ENCODE measurements around the gene GLDC. TPM values are rescaled to one million over a fixed set of nuclear protein-coding genes. Genes with fewer than 3 reads are reported as not detected.

The GLDC gene
- total RNA-seq, 6 donors from 2014 or later, result 0.60 to 3.1 (median 1.1) TPM; not detected in 2

DNA sequence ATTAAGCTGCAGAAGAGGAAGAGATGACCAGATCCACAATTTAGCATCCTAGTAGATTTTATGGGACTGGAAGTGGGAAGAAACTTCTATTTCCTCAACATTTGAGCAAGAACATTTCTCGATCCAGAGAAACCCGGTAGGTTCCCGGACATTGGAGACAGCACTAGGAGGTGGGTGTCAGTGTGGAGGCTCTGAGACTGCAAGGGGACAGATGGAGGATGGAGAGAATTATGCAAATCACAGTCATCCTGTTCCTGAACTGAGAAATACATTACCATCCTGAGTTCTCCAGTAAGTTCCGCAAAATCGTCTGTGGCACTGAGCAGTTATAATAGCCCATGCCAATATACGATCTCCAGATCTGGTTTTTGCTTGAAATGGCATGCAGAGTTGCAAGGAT, 25.6 kb downstream of the GLDC start:
- no peaks in the 10 kb centered on the region for H3K36me3 ChIP-seq
- DNase-seq (no peak), ATAC-seq (ENCODE audit: low FRiP score in 2 of 2) (no peak)
- H3K4me3 ChIP-seq, result no peak overlapping the region
- no peak overlapping the region for H3K27ac ChIP-seq
- no peaks in the 10 kb centered on the region for H3K9me3 ChIP-seq
- no peaks in the 10 kb centered on the region for H3K27me3 ChIP-seq
- no peaks in the 10 kb centered on the region for H3K4me1 ChIP-seq
- WGBS, 2 donors, result 94% methylated on average over 6 of the region's 6 CpGs
- no peak for TF ChIP-seq POLR2A (IDR thresholded peaks at IDR 0.05)
- TF ChIP-seq, protein P1, sequence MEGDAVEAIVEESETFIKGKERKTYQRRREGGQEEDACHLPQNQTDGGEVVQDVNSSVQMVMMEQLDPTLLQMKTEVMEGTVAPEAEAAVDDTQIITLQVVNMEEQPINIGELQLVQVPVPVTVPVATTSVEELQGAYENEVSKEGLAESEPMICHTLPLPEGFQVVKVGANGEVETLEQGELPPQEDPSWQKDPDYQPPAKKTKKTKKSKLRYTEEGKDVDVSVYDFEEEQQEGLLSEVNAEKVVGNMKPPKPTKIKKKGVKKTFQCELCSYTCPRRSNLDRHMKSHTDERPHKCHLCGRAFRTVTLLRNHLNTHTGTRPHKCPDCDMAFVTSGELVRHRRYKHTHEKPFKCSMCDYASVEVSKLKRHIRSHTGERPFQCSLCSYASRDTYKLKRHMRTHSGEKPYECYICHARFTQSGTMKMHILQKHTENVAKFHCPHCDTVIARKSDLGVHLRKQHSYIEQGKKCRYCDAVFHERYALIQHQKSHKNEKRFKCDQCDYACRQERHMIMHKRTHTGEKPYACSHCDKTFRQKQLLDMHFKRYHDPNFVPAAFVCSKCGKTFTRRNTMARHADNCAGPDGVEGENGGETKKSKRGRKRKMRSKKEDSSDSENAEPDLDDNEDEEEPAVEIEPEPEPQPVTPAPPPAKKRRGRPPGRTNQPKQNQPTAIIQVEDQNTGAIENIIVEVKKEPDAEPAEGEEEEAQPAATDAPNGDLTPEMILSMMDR (IDR thresholded peaks at IDR 0.05), result no peak
- no peak for TF ChIP-seq EP300 (IDR thresholded peaks at IDR 0.05)
- no peak for TF ChIP-seq POLR2AphosphoS5 (IDR thresholded peaks at IDR 0.05)

DNA sequence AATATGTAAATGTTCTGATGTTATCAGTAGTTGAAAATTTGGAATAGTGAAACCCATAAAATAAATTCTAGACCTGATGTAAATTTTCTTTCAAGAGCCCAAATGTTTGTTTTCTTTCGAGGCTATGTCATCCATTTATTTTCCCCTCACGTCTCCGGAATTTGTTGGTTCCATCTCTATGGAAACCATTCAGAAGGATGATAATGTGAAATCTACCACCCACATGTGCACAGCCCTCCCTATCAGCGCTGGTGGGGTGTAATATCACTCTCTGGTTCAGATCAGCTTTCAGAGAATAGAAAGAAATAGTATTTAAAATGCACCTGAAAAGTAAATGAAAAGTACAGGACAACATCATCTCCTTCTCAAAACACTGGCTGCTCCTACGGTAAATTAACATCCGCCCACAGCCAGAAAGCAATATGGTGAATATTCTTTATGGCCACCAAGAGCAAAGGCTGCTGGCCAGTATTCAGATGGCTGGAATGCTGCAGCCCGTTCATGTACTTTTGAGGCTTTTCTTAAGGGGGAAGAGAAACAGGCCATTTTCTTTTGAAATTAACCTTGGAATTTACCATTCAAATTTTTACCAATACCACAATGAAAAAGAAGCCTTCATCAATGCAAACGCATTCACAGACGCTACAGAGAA, 28.5 kb downstream of the GLDC start:
- 73 to 77% methylated on average over 9 of the region's 9 CpGs for WGBS, 2 donors

DNA sequence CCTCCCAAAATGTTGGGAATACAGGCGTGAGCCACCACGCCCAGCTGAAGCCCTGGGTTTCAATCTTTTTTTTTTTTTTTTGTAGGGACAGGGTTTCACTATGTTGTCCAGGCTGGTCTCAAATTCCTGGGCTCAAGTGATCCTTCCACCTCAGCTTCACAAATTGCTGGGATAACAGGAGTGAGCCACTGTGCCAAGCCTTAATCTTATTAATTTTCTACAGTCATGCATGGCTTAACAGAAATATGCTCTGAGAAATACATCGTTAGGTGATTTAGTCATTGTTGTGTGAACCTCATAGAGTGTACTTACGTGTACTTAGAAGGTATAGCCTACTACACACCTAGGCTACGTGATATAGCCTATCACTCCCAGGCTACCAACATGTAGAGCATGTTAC, 31.0 kb downstream of the GLDC start:
- H3K27me3 ChIP-seq, result no peaks in the 10 kb centered on the region
- no peak for DNase-seq
- no peak for ATAC-seq (ENCODE audit: low FRiP score in 2 of 2)
- H3K9me3 ChIP-seq, result no peaks in the 10 kb centered on the region
- H3K36me3 ChIP-seq, result no peaks in the 10 kb centered on the region
- 94 to 96% methylated on average over 5 of the region's 5 CpGs for WGBS, 2 donors
- no peak overlapping the region for H3K27ac ChIP-seq
- no peak overlapping the region for H3K4me3 ChIP-seq
- H3K4me1 ChIP-seq, result no peaks in the 10 kb centered on the region
- TF ChIP-seq EP300 (IDR thresholded peaks at IDR 0.05) (no peak), POLR2A (IDR thresholded peaks at IDR 0.05) (no peak), POLR2AphosphoS5 (IDR thresholded peaks at IDR 0.05) (no peak)
- TF ChIP-seq, protein P1 (IDR thresholded peaks at IDR 0.05), result no peak

More for the DNA sequence above, 28.5 kb downstream of the GLDC start:
- H3K27me3 ChIP-seq, result no peaks in the 10 kb centered on the region
- no peak overlapping the region for H3K4me3 ChIP-seq
- no peaks in the 10 kb centered on the region for H3K4me1 ChIP-seq
- no peak for DNase-seq
- ATAC-seq (ENCODE audit: low FRiP score in 2 of 2), result no peak
- H3K36me3 ChIP-seq, result no peaks in the 10 kb centered on the region
- no peaks in the 10 kb centered on the region for H3K9me3 ChIP-seq
- TF ChIP-seq POLR2AphosphoS5 (IDR thresholded peaks at IDR 0.05) (no peak), POLR2A (IDR thresholded peaks at IDR 0.05) (no peak), EP300 (IDR thresholded peaks at IDR 0.05) (no peak)
- TF ChIP-seq, protein P1 (IDR thresholded peaks at IDR 0.05), result no peak
- no peak overlapping the region for H3K27ac ChIP-seq

DNA sequence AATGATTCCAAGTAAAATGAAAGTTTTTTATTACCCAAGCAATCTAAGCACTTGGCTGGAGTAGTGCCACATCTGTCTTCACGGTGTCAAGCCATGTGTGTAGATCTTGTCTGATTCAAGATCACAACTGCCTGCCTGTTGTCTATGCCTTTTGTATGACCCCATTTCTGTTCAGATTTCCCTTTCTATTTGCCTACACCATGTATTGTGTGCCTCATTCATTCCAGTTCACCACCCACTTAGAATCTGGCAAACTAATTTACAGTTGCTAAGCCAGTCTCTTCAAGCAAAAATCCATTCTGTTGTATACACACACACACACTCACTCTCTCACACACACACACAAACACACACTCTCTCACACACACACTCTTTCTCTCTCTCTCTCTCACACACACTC, 33.7 kb downstream of the GLDC start:
- Histone ChIP-seq H3K27me3 (no peaks in the 10 kb centered on the region), H3K4me3 (no peak overlapping the region), H3K27ac (no peak overlapping the region), H3K9me3 (no peaks in the 10 kb centered on the region), H3K36me3 (no peaks in the 10 kb centered on the region), H3K4me1 (no peaks in the 10 kb centered on the region)
- DNase-seq (no peak), ATAC-seq (ENCODE audit: low FRiP score in 2 of 2) (no peak)
- TF ChIP-seq POLR2A (IDR thresholded peaks at IDR 0.05), result no peak
- TF ChIP-seq, protein P1 (IDR thresholded peaks at IDR 0.05), result no peak
- no peak for TF ChIP-seq POLR2AphosphoS5 (IDR thresholded peaks at IDR 0.05)
- TF ChIP-seq EP300 (IDR thresholded peaks at IDR 0.05), result no peak
- WGBS, 2 donors, result 35 to 61% methylated on average over 1 of the region's 1 CpG

DNA sequence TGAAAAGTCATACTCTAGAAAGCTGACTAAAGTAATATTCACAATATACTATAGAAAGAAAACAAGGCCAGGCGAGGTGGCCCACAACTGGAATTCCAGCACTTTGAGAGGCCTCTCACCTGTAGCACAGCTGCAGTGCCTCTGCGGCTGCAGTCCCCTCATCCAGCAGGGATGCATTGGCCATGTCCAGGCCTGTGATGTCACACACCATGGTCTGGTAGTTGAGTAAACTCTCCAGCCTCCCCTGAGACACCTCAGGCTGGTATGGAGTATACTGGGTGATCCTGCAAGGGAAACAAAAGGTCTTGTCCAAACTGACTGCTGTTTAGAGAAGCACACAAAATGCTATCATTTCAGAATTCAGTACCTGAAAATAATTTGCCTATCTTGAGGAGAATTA, 35.5 kb downstream of the GLDC start:
- Histone ChIP-seq H3K4me3 (no peak overlapping the region), H3K27ac (no peak overlapping the region), H3K9me3 (no peaks in the 10 kb centered on the region), H3K4me1 (no peaks in the 10 kb centered on the region), H3K36me3 (no peaks in the 10 kb centered on the region), H3K27me3 (no peaks in the 10 kb centered on the region)
- TF ChIP-seq EP300 (IDR thresholded peaks at IDR 0.05) (no peak), POLR2A (IDR thresholded peaks at IDR 0.05) (no peak), POLR2AphosphoS5 (IDR thresholded peaks at IDR 0.05) (no peak)
- TF ChIP-seq, protein P1 (IDR thresholded peaks at IDR 0.05), result no peak
- ATAC-seq (ENCODE audit: low FRiP score in 2 of 2) (peak; percentile 35 to 58), DNase-seq (no peak)
- 93 to 94% methylated on average over 2 of the region's 2 CpGs for WGBS, 2 donors

All from upper lobe of left lung (tissue), 6 donors.